Endometrial microvascular endothelial cells (primary cell): ENCODE measurements around the gene ZAR1L. TPM values are rescaled to one million over a fixed set of nuclear protein-coding genes. Genes with fewer than 3 reads are reported as not detected.
"Not testable (repeated sequence)": the region's sequence is repeated elsewhere in the genome, so short reads cannot be mapped to it uniquely, and the experiment has no call there.

Experiments
- in situ Hi-C: cut with HindIII; loops from 2 replicates; pipeline ENCODE4 v1.10.0; 2017; ENCODE audit warnings: low sequenced_read_pairs, low pct_unique_long_range_greater_than_20kb; ENCODE audit errors: inconsistent ontology term
- total RNA-seq: library from RNA; depleted of rRNA; stranded (reverse); fragments of >200 nt; gene quantifications from one replicate; pipeline ENCODE4 v1.2.3, GENCODE V29; 2015; ENCODE audit errors: inconsistent ontology term

ZAR1L gene, protein sequence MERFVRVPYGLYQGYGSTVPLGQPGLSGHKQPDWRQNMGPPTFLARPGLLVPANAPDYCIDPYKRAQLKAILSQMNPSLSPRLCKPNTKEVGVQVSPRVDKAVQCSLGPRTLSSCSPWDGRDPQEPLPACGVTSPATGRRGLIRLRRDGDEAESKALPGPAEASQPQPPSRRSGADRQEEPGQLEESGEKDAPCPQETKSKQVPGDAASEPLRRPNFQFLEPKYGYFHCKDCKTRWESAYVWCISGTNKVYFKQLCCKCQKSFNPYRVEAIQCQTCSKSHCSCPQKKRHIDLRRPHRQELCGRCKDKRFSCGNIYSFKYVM
- not detected for total RNA-seq

DNA sequence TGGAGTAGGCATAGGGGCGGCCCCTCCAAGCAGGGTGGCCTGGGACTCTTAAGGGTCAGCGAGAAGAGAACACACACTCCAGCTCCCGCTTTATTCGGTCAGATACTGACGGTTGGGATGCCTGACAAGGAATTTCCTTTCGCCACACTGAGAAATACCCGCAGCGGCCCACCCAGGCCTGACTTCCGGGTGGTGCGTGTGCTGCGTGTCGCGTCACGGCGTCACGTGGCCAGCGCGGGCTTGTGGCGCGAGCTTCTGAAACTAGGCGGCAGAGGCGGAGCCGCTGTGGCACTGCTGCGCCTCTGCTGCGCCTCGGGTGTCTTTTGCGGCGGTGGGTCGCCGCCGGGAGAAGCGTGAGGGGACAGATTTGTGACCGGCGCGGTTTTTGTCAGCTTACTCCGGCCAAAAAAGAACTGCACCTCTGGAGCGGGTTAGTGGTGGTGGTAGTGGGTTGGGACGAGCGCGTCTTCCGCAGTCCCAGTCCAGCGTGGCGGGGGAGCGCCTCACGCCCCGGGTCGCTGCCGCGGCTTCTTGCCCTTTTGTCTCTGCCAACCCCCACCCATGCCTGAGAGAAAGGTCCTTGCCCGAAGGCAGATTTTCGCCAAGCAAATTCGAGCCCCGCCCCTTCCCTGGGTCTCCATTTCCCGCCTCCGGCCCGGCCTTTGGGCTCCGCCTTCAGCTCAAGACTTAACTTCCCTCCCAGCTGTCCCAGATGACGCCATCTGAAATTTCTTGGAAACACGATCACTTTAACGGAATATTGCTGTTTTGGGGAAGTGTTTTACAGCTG lies at the start of gene ZAR1L, which contains the start of gene BRCA2:
Gene ZAR1L (minus strand): TSS at position 126 of the 790 bp plus-strand sequence. CDS start 3,438 bp downstream, outside the sequence.
Gene BRCA2 (plus strand): TSS at position 271 of the 790 bp plus-strand sequence. CDS start 953 bp downstream, outside the sequence.
- in situ Hi-C loops: no loop called here

GRCh38 chr13:32362574-32362973 lies 47.4 kb upstream of the ZAR1L start:
- in situ Hi-C loops: no loop called here

DNA sequence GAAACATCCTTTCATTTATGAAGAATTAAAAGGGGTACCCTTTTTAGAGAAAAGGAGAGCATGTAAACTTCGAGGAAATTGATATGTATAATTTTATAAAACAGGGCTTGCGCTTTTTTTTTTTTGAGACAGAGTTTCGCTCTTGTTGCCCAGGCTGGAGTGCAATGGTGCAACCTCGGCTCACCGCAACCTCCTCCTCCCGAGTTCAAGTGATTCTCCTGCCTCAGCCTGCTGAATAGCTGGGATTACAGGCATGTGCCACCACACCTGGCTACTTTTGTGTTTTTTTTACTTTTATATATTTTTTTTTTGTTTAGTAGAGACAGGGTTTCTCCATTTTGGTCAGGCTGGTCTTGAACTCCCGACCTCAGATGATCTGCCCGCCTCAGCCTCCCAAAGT lies 40.8 kb upstream of the ZAR1L start:
- in situ Hi-C loops: not testable (repeated sequence)

DNA sequence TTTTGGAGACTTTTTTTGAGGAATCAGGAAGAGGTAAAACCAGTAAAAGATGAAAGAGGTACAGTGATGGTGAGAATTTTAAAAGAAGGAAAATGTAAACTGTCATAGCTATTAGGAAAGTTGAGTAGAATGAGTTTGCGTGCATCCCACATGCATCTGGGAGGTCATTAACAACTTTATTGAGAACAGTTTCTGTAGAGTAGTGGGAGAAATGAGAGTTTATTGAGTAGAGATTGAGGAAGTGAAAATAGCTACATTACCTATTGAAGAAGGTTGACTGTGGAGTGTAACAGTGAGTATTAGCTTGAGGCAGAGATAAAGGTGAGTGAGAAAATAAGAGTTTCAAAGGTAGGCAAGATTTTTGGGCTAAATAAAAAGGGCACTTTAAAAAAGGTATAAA lies 38.9 kb upstream of the ZAR1L start:
- in situ Hi-C loops: no loop called here

GRCh38 chr13:32350839-32351441 lies 35.8 kb upstream of the ZAR1L start:
- in situ Hi-C loops: not testable (repeated sequence)

DNA sequence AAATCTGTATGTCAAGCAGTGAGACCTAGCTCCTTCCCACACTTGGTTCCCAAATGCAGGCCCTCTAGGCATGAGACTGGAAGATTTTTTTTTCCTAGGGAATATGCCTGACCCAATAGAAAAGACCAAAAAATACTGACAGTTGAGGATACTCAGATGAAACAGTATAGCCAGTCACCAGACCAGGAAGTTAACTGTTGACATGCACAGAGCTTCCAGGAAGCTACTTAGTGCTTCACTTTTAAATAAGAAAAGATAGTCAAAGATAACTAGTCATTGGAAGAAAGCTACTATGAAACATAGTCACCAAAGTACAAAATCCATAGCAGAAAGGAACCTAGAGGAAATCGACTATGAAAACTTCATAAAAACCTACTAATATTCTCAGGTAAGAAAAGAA lies 32.5 kb upstream of the ZAR1L start:
- in situ Hi-C loops: no loop called here

DNA sequence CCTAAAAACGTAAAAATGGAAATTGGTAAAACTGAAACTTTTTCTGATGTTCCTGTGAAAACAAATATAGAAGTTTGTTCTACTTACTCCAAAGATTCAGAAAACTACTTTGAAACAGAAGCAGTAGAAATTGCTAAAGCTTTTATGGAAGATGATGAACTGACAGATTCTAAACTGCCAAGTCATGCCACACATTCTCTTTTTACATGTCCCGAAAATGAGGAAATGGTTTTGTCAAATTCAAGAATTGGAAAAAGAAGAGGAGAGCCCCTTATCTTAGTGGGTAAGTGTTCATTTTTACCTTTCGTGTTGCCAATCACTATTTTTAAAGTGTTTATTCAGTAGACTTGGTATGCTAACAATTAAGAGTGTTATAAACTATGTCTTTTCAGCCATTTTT lies 25.8 kb upstream of the ZAR1L start:
- in situ Hi-C loops: no loop called here

- in situ Hi-C loops: no loop called here
Measured at GRCh38 chr13:32334671-32335070, 19.5 kb upstream of the ZAR1L start.

GRCh38 chr13:32330441-32330840 lies 15.3 kb upstream of the ZAR1L start:
- in situ Hi-C loops: no loop called here

DNA sequence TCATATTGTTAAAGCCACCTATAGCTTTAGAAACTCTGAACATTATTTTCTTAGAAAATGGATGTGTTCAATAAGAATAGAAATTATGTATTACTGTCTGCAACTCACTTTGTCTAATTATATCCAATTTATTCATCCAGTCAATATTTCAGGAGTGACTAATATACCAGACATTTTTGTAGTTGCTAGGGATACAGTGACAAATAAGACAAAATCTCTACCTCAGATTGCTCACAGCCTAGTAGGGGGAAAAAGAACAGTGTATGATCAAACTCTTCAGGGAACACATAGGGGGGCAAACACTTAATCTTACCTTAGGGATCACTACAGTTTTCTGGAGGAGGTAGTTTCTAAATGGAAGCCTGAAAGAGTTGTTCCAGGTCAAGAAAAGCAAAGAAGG lies 8.7 kb upstream of the ZAR1L start:
- in situ Hi-C loops: no loop called here

DNA sequence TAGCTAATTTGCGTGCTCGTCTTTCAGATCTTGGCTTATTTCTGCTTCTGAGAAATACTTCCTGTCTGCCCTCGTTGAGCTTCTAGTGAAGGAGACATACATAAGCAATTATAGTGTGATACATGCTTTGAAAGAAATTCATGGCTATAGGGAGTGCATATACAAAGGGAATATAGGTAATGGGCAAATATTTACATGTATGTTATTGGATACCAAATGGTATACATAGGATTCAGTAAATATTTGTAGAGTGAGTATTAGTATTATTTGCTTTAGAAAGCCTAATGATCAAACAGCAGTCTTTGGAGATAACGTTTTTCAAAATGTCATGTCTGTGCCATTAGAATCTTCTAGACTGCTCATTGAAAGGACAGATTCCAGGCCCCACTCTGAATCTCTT lies 5.4 kb upstream of the ZAR1L start:
- in situ Hi-C loops: no loop called here

- in situ Hi-C loops: no loop called here
Measured at GRCh38 chr13:32317716-32318465, 2.7 kb upstream of the ZAR1L start.

- in situ Hi-C loops: no loop called here
Measured at GRCh38 chr13:32316501-32316900, 1.3 kb upstream of the ZAR1L start.

DNA sequence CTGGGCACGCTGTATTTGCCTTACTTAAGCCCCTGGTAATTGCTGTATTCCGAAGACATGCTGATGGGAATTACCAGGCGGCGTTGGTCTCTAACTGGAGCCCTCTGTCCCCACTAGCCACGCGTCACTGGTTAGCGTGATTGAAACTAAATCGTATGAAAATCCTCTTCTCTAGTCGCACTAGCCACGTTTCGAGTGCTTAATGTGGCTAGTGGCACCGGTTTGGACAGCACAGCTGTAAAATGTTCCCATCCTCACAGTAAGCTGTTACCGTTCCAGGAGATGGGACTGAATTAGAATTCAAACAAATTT lies 821 bp upstream of the ZAR1L start:
- in situ Hi-C loops: no loop called here

DNA sequence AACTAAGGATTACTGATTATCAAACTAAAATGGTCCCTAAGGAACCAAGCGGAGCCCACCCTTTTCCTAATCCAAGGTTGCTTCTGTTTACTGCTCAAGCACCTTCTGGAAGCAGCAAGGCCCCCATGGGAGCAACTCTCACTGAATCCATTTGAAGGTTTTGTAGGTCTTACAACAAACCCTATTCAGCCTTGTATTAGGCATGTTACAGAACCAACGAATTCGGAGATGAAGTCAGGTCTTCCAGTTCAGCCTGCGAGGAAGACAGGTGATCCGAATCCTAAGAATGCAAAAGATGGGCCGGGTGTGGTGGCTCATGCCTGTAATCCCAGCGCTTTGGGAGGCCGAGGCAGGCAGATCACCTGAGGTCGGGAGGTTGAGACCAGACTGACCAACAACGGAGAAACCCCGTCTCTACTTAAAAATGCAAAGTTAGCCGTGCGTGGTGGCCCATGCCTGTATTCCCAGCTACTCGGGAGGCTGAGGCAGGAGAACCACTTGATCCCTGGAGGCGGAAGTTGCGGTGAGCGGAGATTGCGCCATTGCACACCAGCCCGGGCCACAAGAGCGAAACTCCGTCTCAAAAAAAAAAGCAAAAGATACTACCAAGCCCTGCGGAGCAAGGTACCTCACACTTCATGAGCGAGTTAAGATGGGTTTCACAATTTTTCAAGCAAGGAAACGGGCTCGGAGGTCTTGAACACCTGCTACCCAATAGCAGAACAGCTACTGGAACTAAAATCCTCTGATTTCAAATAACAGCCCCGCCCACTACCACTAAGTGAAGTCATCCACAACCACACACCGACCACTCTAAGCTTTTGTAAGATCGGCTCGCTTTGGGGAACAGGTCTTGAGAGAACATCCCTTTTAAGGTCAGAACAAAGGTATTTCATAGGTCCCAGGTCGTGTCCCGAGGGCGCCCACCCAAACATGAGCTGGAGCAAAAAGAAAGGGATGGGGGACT lies 609 bp downstream of the ZAR1L start:
- in situ Hi-C loops: no loop called here

- in situ Hi-C loops: no loop called here
Measured at GRCh38 chr13:32311188-32311897, 3.8 kb downstream of the ZAR1L start.

GRCh38 chr13:32310134-32310706 lies 4.9 kb downstream of the ZAR1L start:
- in situ Hi-C loops: no loop called here
